ENCODE results near the gene THEM5. TPM values are rescaled to one million over a fixed set of nuclear protein-coding genes. Genes with fewer than 3 reads are reported as not detected.

THEM5 gene
- total and polyA plus RNA-seq, 9 donors, result 0.07 TPM; not detected in 8

- no peaks in the 10 kb centered on the region for H3K27me3 ChIP-seq
- no peaks in the 10 kb centered on the region for H3K36me3 ChIP-seq
- TF ChIP-seq EP300 (IDR thresholded peaks at IDR 0.05) (no peak), CTCF (IDR thresholded peaks at IDR 0.05) (no peak), POLR2A (IDR thresholded peaks at IDR 0.05) (no peak)
- no peak for DNase-seq
- intact Hi-C loops (cut with DNase I), result no loop called here
- no peak overlapping the region for H3K27ac ChIP-seq
- no peak overlapping the region for H3K4me3 ChIP-seq
- WGBS, 3 donors, result 79 to 87% (median 83%) methylated on average over 6 to 7 of the region's 7 CpGs
- peaks cover 1% of the 10 kb centered on the region for H3K4me1 ChIP-seq (ENCODE audit: insufficient read depth)
- no peaks in the 10 kb centered on the region for H3K9me3 ChIP-seq
These were observed 7.1 kb upstream of the THEM5 start for GRCh38 chr1:151860504-151861187.

- Histone ChIP-seq H3K27me3 (no peaks in the 10 kb centered on the region), H3K4me1 (ENCODE audit: insufficient read depth) (peaks cover 1% of the 10 kb centered on the region), H3K36me3 (no peaks in the 10 kb centered on the region), H3K27ac (no peak overlapping the region), H3K4me3 (no peak overlapping the region), H3K9me3 (no peaks in the 10 kb centered on the region)
- 86 to 91% (median 90%) methylated on average over 6 of the region's 6 CpGs for WGBS, 3 donors
- DNase-seq, result no peak
- no peak for TF ChIP-seq CTCF (IDR thresholded peaks at IDR 0.05)
- TF ChIP-seq POLR2A (IDR thresholded peaks at IDR 0.05), result no peak
- TF ChIP-seq EP300 (IDR thresholded peaks at IDR 0.05), result no peak
- intact Hi-C loops (cut with DNase I), result no loop called here
These were observed 6.4 kb upstream of the THEM5 start for GRCh38 chr1:151859891-151860293.

- Histone ChIP-seq H3K27me3 (no peaks in the 10 kb centered on the region), H3K9me3 (no peaks in the 10 kb centered on the region), H3K4me1 (ENCODE audit: insufficient read depth) (peaks cover 1% of the 10 kb centered on the region), H3K27ac (no peak overlapping the region), H3K4me3 (no peak overlapping the region), H3K36me3 (no peaks in the 10 kb centered on the region)
- intact Hi-C loops (cut with DNase I), result no loop called here
- DNase-seq, result no peak
- WGBS, 3 donors, result 91% methylated on average over 6 of the region's 6 CpGs
- TF ChIP-seq POLR2A (IDR thresholded peaks at IDR 0.05) (no peak), CTCF (IDR thresholded peaks at IDR 0.05) (no peak), EP300 (IDR thresholded peaks at IDR 0.05) (no peak)
These were observed 5.6 kb upstream of the THEM5 start for GRCh38 chr1:151858886-151859665.

GRCh38 chr1:151858030-151858746, 4.7 kb upstream of the THEM5 start:
- no peaks in the 10 kb centered on the region for H3K9me3 ChIP-seq
- H3K36me3 ChIP-seq, result no peaks in the 10 kb centered on the region
- 39 to 58% (median 54%) methylated on average over 3 of the region's 3 CpGs for WGBS, 3 donors
- no peak overlapping the region for H3K4me3 ChIP-seq
- DNase-seq, result no peak
- H3K4me1 ChIP-seq (ENCODE audit: insufficient read depth), result peaks cover 1% of the 10 kb centered on the region
- intact Hi-C loops (cut with DNase I), result no loop called here
- TF ChIP-seq POLR2A (IDR thresholded peaks at IDR 0.05) (no peak), EP300 (IDR thresholded peaks at IDR 0.05) (no peak), CTCF (IDR thresholded peaks at IDR 0.05) (no peak)
- H3K27me3 ChIP-seq, result no peaks in the 10 kb centered on the region
- no peak overlapping the region for H3K27ac ChIP-seq

Measured in ovary (tissue), 9 donors.